Cardiac muscle cell (in vitro differentiated cells and primary cell): ENCODE results near the gene POLL. TPM values are rescaled to one million over a fixed set of nuclear protein-coding genes. Genes with fewer than 3 reads are reported as not detected.

Source experiments
- DNase-seq, 2 donors: peaks; one replicate each; pipeline versions ENCODE4 v3.0.0 to v3.0.0-alpha.2; 2010 to 2017; ENCODE audit warnings: low read depth in 1 of 2, low spot score in 1 of 2
- H3K27ac ChIP-seq: fragments of 200-600 bp; sonication (generic); 2 replicates; pipeline ENCODE4 v1.5.1; 2016
- H3K27me3 ChIP-seq: fragments of 200-600 bp; sonication (generic); 2 replicates; pipeline ENCODE4 v1.6.0; 2016; ENCODE audit warnings: control low read depth
- H3K36me3 ChIP-seq: fragments of 200-600 bp; sonication (generic); 2 replicates; pipeline ENCODE4 v1.5.1; 2016; ENCODE audit warnings: control low read depth
- H3K4me1 ChIP-seq: fragments of 200-600 bp; sonication (generic); 2 replicates; pipeline ENCODE4 v1.8.1; 2017; ENCODE audit warnings: low read depth, mild to moderate bottlenecking, mixed run types
- H3K4me3 ChIP-seq: fragments of 200-600 bp; sonication (generic); 2 replicates; pipeline ENCODE4 v1.5.1; 2016; ENCODE audit warnings: mild to moderate bottlenecking
- H3K9me3 ChIP-seq: fragments of 200-600 bp; sonication (generic); 2 replicates; pipeline ENCODE4 v1.5.1; 2017; ENCODE audit warnings: low read depth, mild to moderate bottlenecking, control low read depth
- CTCF ChIP-seq: IDR thresholded peaks from 2 replicates; pipeline ENCODE4 v1.5.1; 2012; ENCODE audit warnings: low read depth, mild to moderate bottlenecking, low read length
- polyA plus RNA-seq: library from polyadenylated mRNA; unstranded; fragments of >200 nt; fragmentation: Nextera tagmentation; extraction: Ambion mirVana; gene quantifications from 2 replicates; pipeline ENCODE4 v1.2.1, GENCODE V29; 2016
- total RNA-seq: library from RNA; depleted of rRNA; stranded (reverse); fragments of >200 nt; gene quantifications from 2 replicates; pipeline ENCODE4 v1.2.3, GENCODE V29; 2016

The POLL gene
- total and polyA plus RNA-seq, 2 experiments from 2014 or later: 27.6 to 41.7 TPM

DNA sequence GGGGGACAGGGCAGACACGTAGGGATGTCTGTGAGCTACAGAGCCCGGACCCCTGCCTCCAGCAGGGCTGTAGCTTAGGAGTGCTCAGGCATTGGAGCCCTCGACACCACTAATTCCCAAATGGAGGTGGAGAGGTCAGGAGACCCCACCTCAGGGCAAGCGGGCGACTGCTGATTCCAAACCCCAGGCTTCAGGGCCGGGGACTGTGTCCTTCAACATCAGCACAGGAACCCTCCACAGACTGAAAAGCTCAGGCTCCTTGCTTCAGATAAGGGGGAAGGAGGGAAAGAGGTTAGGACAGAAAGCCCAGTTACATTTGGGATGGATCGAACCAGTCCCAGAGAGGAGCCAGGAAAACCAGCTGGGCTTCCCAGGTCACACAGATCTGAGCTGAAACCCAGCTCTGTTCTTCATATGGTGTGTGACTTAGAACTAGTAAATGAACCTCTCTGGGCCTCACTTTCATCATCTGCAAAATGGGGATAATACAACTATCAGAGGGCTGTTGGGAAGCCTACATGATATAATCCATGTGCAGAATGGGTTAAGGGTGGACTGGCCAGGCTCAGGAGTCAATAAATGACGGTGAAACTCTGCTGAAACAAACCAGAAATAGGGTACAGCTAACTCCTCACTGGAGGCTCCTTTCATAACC lies 16.7 kb downstream of the POLL start:
- Histone ChIP-seq H3K36me3 (no peaks in the 10 kb centered on the region), H3K4me3 (no peak overlapping the region), H3K9me3 (no peaks in the 10 kb centered on the region), H3K4me1 (no peaks in the 10 kb centered on the region), H3K27ac (no peak overlapping the region), H3K27me3 (peaks cover 3% of the 10 kb centered on the region)
- DNase-seq: no peak
- TF ChIP-seq CTCF: no peak

GRCh38 chr10:101570428-101571270 lies 17.4 kb downstream of the POLL start:
- Histone ChIP-seq H3K4me1 (no peaks in the 10 kb centered on the region), H3K9me3 (no peaks in the 10 kb centered on the region), H3K27me3 (peaks cover 3% of the 10 kb centered on the region), H3K36me3 (no peaks in the 10 kb centered on the region), H3K27ac (no peak overlapping the region), H3K4me3 (peak overlapping the region; percentile 40)
- DNase-seq: no peak
- no peak for TF ChIP-seq CTCF

DNA sequence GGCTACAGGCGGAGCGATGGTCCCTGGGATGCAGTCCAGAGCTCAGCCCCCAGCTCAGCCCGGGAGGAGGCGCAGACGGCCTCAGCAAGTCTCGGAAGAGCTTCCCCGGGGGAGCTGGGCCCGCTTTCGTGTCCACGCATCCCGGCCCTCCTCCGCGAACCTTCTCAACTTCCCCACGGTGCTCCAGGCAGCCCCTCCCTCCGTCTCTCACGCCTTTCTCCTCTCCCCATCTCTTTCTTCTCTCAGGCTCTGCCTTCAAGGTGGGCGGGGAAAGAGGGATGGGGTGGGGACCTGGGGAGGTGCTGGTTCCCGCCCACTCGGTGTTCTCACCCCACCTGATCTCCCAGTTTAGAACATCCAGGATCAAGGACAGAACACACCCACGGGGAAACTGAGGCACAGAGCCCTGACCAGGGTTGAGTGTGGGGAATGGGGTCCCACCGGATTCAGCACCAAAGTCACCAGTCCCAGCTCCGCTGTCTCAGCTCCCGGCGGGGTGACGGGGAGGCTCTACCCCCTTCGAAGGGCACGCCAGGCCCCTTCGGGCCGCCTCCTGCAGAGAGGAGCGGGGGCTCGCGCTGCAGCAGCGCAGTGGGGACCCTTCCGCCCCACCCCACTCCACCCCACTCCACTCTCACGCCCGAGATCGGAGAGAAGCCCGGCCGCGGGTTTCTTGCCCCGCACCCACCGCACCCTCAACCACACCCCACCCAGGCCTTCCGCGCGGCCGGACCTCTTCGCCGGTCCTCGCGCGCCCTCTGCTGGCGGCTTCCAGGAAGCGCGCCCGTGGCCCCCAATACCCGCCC lies 18.2 kb downstream of the POLL start:
- H3K27me3 ChIP-seq: peaks cover 3% of the 10 kb centered on the region
- peak; percentile 75 to 86 for DNase-seq
- no peaks in the 10 kb centered on the region for H3K36me3 ChIP-seq
- TF ChIP-seq CTCF: peak; percentile 61
- H3K4me1 ChIP-seq: no peaks in the 10 kb centered on the region
- H3K27ac ChIP-seq: no peak overlapping the region
- H3K9me3 ChIP-seq: no peaks in the 10 kb centered on the region
- peak overlapping the region; percentile 40 for H3K4me3 ChIP-seq

- no peak overlapping the region for H3K4me3 ChIP-seq
Observed at GRCh38 chr10:101569323-101569621, 18.8 kb downstream of the POLL start.

More at GRCh38 chr10:101569323-101569621, 18.8 kb downstream of the POLL start:
- no peaks in the 10 kb centered on the region for H3K4me1 ChIP-seq
- H3K9me3 ChIP-seq: no peaks in the 10 kb centered on the region
- peaks cover 3% of the 10 kb centered on the region for H3K27me3 ChIP-seq
- TF ChIP-seq CTCF: no peak
- peak in 1 of 2 donors; percentile 30 for DNase-seq
- no peaks in the 10 kb centered on the region for H3K36me3 ChIP-seq
- no peak overlapping the region for H3K27ac ChIP-seq
